HepG2 (cell line): ENCODE measurements around the gene LINC00237. TPM values are rescaled to one million over a fixed set of nuclear protein-coding genes. Genes with fewer than 3 reads are reported as not detected.

ENCODE experiments used
- BCLAF1 ChIP-seq: fragments of 450-650 bp; IDR thresholded peaks from 2 replicates; pipeline ENCODE4 v1.6.1; 2017; ENCODE audit warnings: mild to moderate bottlenecking
- CBX2 ChIP-seq, 2 experiments: fragments of 200-600 bp in 1 of 2; sonication (generic); formaldehyde crosslinking in 1 of 2; IDR thresholded peaks; 2 replicates each; pipeline versions ENCODE4 v1.7.0 to v1.8.1; 2018 to 2022; ENCODE audit warnings: low read depth in 2 of 2, low read length in 1 of 2, mild to moderate bottlenecking in 1 of 2, missing genetic modification reagents in 1 of 2
- E2F1 ChIP-seq: sonication (generic); formaldehyde crosslinking; IDR thresholded peaks from 2 replicates; pipeline ENCODE4 v1.5.0; 2020; ENCODE audit warnings: missing genetic modification reagents
- NR2F1 ChIP-seq, 2 experiments: fragments of 450-650 bp in 1 of 2; formaldehyde crosslinking in 1 of 2; IDR thresholded peaks; 2 replicates each; pipeline versions ENCODE4 v1.5.0 to v1.6.1; 2016 to 2020; ENCODE audit warnings: mild to moderate bottlenecking in 1 of 2, missing compliant biosample characterization in 1 of 2, missing genetic modification reagents in 1 of 2, moderate library complexity in 1 of 2
- NRL ChIP-seq: sonication (generic); formaldehyde crosslinking; IDR thresholded peaks from 2 replicates; pipeline ENCODE4 v1.5.0; 2020; ENCODE audit warnings: missing genetic modification reagents, mild to moderate bottlenecking, moderate library complexity, borderline replicate concordance
- PHB2 ChIP-seq: fragments of 450-650 bp; IDR thresholded peaks from 2 replicates; pipeline ENCODE4 v1.6.1; 2018; ENCODE audit not compliant: partially characterized antibody
- RBAK ChIP-seq: sonication (generic); formaldehyde crosslinking; IDR thresholded peaks from 2 replicates; pipeline ENCODE4 v1.5.1; 2020; ENCODE audit warnings: mild to moderate bottlenecking, missing genetic modification reagents
- RFXANK ChIP-seq: IDR thresholded peaks from 2 replicates; pipeline ENCODE4 v1.6.1; 2016
- ZFP1 ChIP-seq: IDR thresholded peaks from 2 replicates; pipeline ENCODE4 v1.6.1; 2016
- ZNF224 ChIP-seq: sonication (generic); formaldehyde crosslinking; IDR thresholded peaks from 2 replicates; pipeline ENCODE4 v1.5.0; 2020; ENCODE audit warnings: mild to moderate bottlenecking, missing genetic modification reagents
- ZNF235 ChIP-seq: sonication (generic); formaldehyde crosslinking; IDR thresholded peaks from 2 replicates; pipeline ENCODE4 v1.8.1; 2023; ENCODE audit warnings: mild to moderate bottlenecking, missing genetic modification reagents, borderline replicate concordance
- ZNF264 ChIP-seq: sonication (generic); formaldehyde crosslinking; IDR thresholded peaks from 2 replicates; pipeline ENCODE4 v1.4.0; 2020; ENCODE audit warnings: missing genetic modification reagents
- ZNF367 ChIP-seq: sonication (generic); formaldehyde crosslinking; IDR thresholded peaks from 2 replicates; pipeline ENCODE4 v1.4.0; 2020; ENCODE audit warnings: missing genetic modification reagents, borderline replicate concordance
- ZNF564 ChIP-seq: sonication (generic); formaldehyde crosslinking; IDR thresholded peaks from 2 replicates; pipeline ENCODE4 v1.8.1; 2023; ENCODE audit warnings: mild to moderate bottlenecking, missing genetic modification reagents
- ZNF710 ChIP-seq: sonication (generic); formaldehyde crosslinking; IDR thresholded peaks from 2 replicates; pipeline ENCODE4 v1.5.0; 2020; ENCODE audit warnings: mild to moderate bottlenecking, missing genetic modification reagents, borderline replicate concordance
- ZNF724P ChIP-seq: sonication (generic); formaldehyde crosslinking; IDR thresholded peaks from 2 replicates; pipeline ENCODE4 v1.8.0; 2022; ENCODE audit warnings: missing genetic modification reagents, borderline replicate concordance
- polyA plus RNA-seq, 8 experiments: library from polyadenylated mRNA; depleted of rRNA in 3 of 8; stranded (reverse) in 7 of 8; unstranded in 1 of 8; fragments of >200 nt; fragmentation: Illumina TruSeq in 4 of 8; extraction: Trizol in 4 of 8; gene quantifications; 2 replicates each; pipeline versions ENCODE4 v1.2.1 to v1.2.3, GENCODE V29; 2011 to 2016; ENCODE audit warnings: low read depth in 4 of 8, missing spikeins in 1 of 8, mixed read lengths in 1 of 8; ENCODE audit not compliant: insufficient read depth in 1 of 8
- total RNA-seq, 5 experiments: library from RNA; depleted of rRNA; stranded (reverse); fragments of >200 nt; fragmentation: Illumina TruSeq; extraction: Trizol; gene quantifications; 2 replicates each; pipeline ENCODE4 v1.2.3, GENCODE V29; 2016; ENCODE audit warnings: low read depth in 1 of 5
- TF ChIP-seq, protein P1 (sequence below): sonication (generic); formaldehyde crosslinking; IDR thresholded peaks from 2 replicates; pipeline ENCODE4 v1.5.1; 2020; ENCODE audit warnings: missing genetic modification reagents, mild to moderate bottlenecking, borderline replicate concordance
- TF ChIP-seq, protein P2 (sequence below): sonication (generic); formaldehyde crosslinking; IDR thresholded peaks from 2 replicates; pipeline ENCODE4 v1.9.0; 2022; ENCODE audit warnings: low read depth, missing genetic modification reagents

The LINC00237 gene
- total and polyA plus RNA-seq, 2 of the 13 experiments (the other 11 are each of a cell fraction or from before 2014, with no cell fraction given), result not detected

GRCh38 chr20:21134883-21135493 is 28.8 kb upstream of the LINC00237 start (continued):
- TF ChIP-seq BCLAF1 (no peak), NR2F1 (CRISPR knock-in tag; IDR thresholded peaks at IDR 0.05) (peak; percentile 72 to 90), E2F1 (CRISPR knock-in tag) (no peak), ZNF710 (CRISPR knock-in tag) (peak; percentile 78; the same call in 1 of the 2 replicates), RBAK (CRISPR knock-in tag) (no peak), ZFP1 (CRISPR knock-in tag) (peak; percentile 95), PHB2 (no peak), ZNF724P (no peak), NRL (CRISPR knock-in tag) (no peak), RFXANK (CRISPR knock-in tag) (peak; percentile 94; the same call in 1 of the 2 replicates), ZNF235 (CRISPR knock-in tag) (no peak), CBX2 (IDR thresholded peaks at IDR 0.05; ENCODE audit: low read depth, low read length) (no peak; the same call in 1 of the 2 replicates), CBX2 (CRISPR knock-in tag; IDR thresholded peaks at IDR 0.05; ENCODE audit: low read depth) (no peak), ZNF367 (CRISPR knock-in tag) (no peak), ZNF224 (CRISPR knock-in tag) (0 out of 2 replicates have a peak, but pooled peaks have one; percentile 34), ZNF564 (CRISPR knock-in tag) (no peak), ZNF264 (CRISPR knock-in tag) (peak; percentile 66; the same call in 1 of the 2 replicates)
- TF ChIP-seq, protein P1, sequence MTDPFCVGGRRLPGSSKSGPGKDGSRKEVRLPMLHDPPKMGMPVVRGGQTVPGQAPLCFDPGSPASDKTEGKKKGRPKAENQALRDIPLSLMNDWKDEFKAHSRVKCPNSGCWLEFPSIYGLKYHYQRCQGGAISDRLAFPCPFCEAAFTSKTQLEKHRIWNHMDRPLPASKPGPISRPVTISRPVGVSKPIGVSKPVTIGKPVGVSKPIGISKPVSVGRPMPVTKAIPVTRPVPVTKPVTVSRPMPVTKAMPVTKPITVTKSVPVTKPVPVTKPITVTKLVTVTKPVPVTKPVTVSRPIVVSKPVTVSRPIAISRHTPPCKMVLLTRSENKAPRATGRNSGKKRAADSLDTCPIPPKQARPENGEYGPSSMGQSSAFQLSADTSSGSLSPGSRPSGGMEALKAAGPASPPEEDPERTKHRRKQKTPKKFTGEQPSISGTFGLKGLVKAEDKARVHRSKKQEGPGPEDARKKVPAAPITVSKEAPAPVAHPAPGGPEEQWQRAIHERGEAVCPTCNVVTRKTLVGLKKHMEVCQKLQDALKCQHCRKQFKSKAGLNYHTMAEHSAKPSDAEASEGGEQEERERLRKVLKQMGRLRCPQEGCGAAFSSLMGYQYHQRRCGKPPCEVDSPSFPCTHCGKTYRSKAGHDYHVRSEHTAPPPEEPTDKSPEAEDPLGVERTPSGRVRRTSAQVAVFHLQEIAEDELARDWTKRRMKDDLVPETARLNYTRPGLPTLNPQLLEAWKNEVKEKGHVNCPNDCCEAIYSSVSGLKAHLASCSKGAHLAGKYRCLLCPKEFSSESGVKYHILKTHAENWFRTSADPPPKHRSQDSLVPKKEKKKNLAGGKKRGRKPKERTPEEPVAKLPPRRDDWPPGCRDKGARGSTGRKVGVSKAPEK (CRISPR knock-in tag), result no peak
- TF ChIP-seq, protein P2, sequence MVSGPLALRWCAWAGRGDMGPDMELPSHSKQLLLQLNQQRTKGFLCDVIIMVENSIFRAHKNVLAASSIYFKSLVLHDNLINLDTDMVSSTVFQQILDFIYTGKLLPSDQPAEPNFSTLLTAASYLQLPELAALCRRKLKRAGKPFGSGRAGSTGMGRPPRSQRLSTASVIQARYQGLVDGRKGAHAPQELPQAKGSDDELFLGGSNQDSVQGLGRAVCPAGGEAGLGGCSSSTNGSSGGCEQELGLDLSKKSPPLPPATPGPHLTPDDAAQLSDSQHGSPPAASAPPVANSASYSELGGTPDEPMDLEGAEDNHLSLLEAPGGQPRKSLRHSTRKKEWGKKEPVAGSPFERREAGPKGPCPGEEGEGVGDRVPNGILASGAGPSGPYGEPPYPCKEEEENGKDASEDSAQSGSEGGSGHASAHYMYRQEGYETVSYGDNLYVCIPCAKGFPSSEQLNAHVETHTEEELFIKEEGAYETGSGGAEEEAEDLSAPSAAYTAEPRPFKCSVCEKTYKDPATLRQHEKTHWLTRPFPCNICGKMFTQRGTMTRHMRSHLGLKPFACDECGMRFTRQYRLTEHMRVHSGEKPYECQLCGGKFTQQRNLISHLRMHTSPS (CRISPR knock-in tag), result peak; percentile 84
